AG09319 (cell line): ENCODE measurements around the gene MAMLD1.

Source experiments
- DNase-seq: peaks from one replicate; pipeline ENCODE4 v3.0.0-alpha.2; 2010; ENCODE audit warnings: low read depth; ENCODE audit errors: extremely low read depth
- TF ChIP-seq, protein P1 (sequence below): IDR thresholded peaks from 2 replicates; pipeline ENCODE4 v1.5.1; 2011; ENCODE audit warnings: low read depth, mild to moderate bottlenecking, inconsistent platforms, low read length, moderate library complexity

The MAMLD1 gene, protein sequence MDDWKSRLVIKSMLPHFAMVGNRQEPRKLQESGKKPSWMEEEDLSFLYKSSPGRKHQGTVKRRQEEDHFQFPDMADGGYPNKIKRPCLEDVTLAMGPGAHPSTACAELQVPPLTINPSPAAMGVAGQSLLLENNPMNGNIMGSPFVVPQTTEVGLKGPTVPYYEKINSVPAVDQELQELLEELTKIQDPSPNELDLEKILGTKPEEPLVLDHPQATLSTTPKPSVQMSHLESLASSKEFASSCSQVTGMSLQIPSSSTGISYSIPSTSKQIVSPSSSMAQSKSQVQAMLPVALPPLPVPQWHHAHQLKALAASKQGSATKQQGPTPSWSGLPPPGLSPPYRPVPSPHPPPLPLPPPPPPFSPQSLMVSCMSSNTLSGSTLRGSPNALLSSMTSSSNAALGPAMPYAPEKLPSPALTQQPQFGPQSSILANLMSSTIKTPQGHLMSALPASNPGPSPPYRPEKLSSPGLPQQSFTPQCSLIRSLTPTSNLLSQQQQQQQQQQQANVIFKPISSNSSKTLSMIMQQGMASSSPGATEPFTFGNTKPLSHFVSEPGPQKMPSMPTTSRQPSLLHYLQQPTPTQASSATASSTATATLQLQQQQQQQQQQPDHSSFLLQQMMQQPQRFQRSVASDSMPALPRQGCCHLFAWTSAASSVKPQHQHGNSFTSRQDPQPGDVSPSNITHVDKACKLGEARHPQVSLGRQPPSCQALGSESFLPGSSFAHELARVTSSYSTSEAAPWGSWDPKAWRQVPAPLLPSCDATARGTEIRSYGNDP

DNA sequence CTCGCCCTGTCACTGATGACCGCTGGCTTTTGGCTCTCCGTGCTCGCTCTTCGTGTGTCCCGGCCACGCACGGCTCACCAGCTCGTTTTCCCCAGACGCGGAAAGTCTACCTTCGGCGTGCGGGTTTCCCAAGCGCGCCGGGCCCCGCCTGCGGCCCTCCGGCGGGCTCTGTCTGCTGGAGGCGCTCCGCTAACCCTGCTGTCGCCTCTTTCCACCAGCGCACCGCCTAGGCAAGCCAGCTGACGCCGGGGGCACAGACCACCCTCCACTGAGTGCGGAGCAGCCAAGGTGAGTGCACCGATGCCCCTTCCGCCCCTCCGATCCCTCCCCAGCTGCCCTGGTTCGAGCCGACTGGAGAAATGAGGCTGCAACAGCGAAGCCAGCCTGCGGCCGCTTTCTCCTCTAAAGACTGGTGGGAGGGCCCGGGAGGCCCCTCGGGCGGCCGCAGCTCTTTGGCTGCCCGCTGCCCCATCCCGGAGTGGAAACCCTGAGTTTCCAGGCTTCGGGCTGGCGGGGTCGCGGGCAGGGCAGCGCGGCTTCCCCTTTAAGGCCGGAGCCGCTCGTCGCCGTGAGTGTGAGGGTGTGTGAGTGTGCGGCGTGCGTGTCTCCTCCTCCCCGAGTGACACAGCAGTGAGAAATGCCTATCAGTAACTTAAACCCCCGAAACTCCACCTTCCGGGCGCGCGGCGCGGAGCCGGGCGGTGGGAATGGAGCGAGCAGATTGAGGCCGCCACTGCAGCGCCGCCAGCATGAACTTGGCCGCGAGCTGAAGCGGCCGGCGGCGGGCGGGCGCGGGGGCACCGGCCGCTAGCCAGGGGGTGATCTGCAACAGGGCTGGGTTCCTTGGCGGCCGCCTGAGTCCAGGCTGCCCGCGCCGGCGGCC lies at the start of gene MAMLD1:
Gene MAMLD1, plus strand, starts transcription at position 719 of the 883 bp plus-strand sequence. CDS start 82,200 bp downstream, outside the sequence.
- peak; percentile 62 for DNase-seq
- TF ChIP-seq, protein P1, sequence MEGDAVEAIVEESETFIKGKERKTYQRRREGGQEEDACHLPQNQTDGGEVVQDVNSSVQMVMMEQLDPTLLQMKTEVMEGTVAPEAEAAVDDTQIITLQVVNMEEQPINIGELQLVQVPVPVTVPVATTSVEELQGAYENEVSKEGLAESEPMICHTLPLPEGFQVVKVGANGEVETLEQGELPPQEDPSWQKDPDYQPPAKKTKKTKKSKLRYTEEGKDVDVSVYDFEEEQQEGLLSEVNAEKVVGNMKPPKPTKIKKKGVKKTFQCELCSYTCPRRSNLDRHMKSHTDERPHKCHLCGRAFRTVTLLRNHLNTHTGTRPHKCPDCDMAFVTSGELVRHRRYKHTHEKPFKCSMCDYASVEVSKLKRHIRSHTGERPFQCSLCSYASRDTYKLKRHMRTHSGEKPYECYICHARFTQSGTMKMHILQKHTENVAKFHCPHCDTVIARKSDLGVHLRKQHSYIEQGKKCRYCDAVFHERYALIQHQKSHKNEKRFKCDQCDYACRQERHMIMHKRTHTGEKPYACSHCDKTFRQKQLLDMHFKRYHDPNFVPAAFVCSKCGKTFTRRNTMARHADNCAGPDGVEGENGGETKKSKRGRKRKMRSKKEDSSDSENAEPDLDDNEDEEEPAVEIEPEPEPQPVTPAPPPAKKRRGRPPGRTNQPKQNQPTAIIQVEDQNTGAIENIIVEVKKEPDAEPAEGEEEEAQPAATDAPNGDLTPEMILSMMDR = peak; percentile 2; the same call in 1 of the 2 replicates

DNA sequence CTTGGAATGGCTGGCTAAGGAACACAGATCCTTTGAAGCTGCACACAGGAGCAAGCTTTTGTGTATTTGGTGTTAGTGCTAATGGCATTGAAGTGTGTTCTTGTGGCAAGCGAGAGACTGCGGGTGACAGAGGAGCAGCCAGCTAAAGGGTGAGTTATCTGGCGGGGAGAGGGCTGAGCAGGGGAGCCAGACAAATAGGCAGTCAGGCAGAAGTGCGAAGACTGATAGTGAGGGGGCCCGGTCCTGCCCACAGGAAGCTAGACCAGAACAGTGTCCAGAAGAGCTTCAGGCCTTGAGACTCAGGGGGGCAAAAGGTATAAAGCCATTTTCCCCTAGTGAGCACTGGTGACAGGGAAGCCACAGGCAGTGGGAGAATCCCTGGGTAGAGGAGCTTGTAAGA lies 49.6 kb upstream of the MAMLD1 start:
- no peak for DNase-seq
- TF ChIP-seq, protein P1 = no peak

DNA sequence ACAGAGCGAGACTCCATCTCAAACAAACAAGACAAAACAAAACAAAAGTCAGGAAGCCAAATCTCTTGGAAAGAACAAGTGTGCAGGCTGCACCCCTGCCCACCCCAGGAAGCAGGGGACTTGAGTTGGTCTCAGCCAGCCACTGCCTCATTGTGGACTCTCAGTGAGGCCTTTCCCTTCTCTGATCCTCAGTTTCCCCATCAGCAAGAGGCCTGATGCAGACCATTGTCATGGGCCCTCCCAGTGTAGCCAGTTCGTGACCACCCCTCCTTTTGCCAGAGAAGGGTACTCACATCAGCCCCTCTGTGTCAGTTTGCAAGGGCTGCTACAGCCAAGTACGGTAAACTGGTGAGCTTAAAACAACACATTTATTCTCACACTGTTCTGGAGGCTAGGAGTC lies 48.9 kb upstream of the MAMLD1 start:
- TF ChIP-seq, protein P1 = no peak
- no peak for DNase-seq

DNA sequence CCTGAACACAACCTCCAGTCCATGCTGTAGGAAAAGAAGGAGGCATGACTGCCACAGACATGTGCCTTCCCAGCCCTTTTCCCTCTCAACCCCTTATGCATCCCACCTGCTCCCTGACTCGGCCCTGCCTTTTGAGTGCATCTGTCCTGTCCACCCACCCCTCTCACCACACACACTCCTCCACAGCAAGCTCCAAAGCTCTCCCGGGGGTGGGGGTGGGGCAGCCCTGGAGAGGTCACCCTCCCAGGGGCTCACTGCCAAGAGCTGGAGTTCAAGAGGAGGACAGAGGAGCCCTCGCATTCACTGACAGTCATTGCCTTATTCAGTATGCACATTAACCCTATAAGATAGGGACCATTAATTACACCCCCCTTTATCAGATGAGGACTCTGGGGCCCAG lies 46.6 kb upstream of the MAMLD1 start:
- TF ChIP-seq, protein P1 = no peak

DNA sequence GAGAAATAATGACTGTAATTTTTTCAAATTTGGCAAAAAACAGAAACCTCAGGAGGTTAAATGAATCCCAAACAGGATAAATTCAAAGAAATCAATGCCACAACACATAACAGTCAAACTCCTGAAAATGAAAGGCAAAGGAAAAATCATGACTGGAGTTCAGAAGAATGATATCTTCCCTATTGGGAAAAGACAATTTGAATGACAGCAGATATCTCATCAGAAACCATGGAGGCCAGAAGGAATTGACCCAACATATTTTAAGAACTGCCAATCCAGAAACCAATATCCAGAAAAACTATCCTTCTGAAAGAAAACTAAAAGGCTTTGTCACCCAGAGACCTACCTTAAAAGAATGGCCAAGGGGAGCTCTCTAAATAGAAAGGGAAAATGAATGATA lies 40.1 kb upstream of the MAMLD1 start:
- TF ChIP-seq, protein P1 = no peak
- no peak for DNase-seq

More for the DNA sequence above, 46.6 kb upstream of the MAMLD1 start:
- DNase-seq = no peak

DNA sequence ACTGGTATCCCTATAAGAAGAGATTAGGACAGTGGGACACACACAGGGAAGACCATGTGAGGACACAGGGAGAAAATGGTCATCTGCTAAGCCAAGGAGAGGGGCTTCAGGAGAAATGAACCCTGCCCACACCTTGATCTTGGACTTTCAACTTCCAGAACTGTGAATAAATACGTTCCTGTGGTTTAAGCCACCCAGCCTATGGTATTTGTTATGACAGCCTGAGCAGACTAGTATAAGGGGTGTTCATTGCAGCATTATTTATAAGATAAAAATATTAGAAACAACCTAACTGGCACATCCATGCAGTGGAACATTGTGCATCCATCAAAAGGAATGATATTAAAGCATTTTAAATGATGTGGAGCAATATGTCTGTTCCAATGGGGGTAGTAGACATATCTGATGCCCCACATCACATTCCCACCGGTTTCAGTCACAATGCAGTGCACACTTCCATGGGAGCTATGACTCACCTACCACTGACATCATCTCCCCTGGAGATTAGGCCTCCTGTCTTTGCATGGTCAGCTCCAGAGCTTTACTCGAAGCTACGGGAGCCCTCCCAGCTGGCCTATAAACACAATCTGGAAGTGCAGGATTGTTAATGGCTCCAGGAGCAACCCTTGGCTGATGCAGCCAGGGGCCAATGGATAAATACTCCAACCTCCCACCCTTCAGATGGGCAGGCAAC lies 38.9 kb upstream of the MAMLD1 start:
- TF ChIP-seq, protein P1 = no peak
- DNase-seq = peak; percentile 10
